CD4-positive, alpha-beta T cell treated with Interferon gamma for 1 hour (primary cell): ENCODE data around the gene LRCOL1.
A peak's percentile ranks its signal among the peaks of the same experiment; 100 is the strongest.

ENCODE experiments used
- DNase-seq: peaks from one replicate; pipeline ENCODE4 v3.0.0-alpha.2; 2020

Gene LRCOL1

DNA sequence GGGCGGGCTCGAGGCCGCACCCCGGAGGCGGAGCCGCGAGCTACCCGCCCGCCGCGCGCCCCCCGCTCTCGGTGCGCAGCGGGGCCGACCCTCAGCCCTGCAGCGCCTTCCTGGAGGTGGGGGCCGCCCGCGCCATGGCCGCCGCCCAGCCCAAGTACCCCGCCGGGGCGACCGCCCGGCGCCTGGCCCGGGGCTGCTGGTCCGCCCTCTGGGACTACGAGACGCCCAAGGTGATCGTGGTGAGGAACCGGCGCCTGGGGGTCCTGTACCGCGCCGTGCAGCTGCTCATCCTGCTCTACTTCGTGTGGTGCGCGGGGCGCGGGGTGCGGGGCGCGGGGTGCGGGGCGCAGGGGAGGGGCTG lies 8.3 kb upstream of the LRCOL1 start, which contains the start of gene P2RX2:
TSS of gene P2RX2 (plus strand) at position 94 of the 361 bp plus-strand sequence. CDS start at position 135, 41 bp downstream.
- DNase-seq: no peak

DNA sequence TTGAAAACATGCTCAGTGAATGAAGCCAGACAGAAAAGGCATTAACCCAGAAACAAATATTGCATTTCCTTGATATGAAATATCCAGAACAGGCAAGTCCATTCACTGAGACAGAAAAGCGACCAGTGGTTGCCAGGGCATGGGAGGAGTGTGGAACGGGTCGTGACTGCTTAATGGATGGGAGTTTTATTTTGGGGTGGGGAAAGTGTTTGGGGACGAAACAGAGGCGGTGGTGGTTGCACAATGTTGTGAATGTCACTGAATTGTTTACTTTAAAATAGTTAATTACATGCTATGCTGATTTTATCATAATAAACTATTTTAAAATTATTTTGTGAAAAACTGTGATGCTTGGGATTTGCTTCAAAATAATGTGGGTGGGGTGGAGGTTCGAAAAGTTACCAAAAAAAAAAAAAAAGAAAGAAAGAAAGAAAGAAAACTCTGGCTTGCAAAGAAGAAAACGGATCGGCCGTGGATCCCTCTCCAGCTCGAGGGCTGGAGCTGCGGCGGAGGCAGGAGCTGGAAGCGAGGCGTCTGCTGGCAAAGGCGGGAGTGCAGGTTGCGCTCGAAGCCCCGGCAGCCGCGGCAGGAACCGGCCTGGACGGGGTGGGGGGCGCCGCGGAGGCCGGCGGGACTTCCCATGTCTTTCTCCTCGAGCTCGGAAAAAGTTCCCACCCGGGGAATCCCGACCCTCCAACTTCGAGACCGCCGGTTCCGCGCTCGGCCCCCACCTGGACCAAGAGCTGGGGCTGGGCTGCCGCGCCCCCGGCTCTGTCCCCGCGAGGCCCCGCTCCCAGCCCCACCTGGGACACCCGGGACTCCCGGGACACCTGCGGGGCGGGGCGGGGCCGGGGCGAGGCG lies 7.7 kb upstream of the LRCOL1 start:
- DNase-seq: no peak

DNA sequence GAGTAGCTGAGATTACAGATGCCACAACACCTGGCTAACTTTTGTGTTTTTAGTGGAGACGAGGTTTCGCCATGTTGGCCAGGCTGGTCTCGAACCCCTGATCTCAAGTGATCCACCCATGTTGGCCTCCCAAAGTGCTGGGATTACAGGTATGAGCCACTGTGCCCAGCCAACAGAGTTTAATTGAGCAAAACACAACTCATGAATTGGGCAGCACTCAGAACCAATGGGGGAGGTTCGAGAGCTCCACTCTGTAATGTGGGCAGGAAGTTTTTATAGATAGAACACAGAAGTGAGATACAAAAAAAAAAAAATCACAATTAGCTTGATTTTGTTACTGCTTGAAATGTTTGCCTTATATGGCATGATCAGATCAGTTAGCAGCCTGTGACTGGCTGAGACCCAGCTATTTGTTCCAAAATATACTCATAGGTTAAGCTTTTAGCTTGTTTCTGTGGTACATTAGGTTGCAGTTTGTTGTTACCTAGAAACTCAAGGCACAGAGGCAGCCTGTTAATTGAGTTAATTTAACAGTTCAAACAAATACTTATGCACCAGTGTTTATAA lies 6.8 kb upstream of the LRCOL1 start:
- no peak for DNase-seq

DNA sequence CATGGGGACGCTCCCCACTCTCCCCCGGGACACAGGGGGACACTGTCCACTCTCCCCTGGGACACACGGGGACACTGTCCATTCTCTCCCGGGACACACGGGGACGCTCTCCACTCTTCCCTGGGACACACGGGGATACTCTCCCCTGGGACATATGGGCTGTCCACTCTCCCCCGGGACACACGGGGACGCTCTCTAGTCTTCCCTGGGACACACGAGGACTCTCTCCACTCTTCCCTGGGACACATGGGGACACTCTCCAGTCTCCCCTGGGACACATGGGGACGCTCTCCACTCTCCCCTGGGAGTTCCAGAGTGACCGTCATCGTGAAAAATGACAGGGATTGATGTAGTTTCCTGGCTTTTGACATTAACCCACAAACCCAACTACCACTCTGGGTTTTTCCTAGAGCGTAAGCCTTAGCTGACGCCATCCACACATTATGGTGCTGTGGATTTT lies 5.2 kb upstream of the LRCOL1 start:
- DNase-seq: no peak

DNA sequence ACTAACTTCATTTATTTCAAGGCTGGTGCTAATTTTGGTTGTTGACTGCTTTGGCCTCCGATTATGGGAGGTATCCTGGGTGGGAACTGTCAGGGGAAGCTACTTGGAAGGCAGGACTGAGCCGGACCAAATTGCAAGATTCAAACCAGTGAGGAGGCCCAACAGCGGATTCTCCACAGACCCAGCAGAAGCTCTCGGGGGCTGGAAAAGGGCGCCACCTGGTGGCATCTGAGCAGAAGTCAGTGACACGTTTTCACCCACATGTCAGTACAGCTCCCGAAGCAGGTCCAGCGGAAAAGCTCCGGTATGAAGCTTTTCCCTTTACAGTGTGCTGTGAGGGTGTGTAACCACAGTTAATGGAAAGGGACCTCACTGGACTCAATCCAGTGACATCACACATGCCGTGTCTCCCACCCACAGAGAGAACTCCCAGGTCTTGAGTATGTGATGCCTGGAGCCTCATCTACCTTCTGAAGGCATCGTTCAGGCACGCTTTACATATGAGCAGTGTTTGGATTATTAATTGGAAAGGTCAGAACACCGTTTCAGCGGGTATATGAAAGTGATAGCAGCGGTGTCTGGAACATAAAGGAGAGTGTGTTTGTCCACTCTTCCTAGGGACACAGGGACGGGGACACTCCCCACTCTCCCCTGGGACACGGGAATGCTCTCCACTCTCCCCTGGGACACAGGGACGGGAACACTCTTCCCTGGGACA lies 4.6 kb upstream of the LRCOL1 start:
- DNase-seq: peak; percentile 74

DNA sequence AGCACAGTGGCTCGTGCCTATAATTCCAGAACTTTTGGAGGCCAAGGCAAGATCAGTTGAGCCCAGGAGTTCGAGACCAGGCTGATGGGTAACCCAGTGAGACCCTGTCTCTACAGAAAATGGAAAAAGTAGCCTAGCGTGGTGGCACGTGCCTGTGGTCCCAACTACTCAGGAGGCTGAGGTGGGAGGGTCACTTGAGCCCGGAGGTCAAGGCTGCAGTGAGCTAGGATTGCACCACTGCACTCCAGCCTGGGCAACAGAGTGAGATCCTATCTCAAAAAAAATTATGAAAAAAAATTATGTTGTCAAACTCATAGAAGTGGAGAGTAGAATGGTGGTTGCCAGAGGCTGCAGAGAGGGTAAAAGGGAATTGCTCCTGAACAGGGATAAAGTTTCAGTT lies 3.6 kb upstream of the LRCOL1 start:
- DNase-seq: no peak

DNA sequence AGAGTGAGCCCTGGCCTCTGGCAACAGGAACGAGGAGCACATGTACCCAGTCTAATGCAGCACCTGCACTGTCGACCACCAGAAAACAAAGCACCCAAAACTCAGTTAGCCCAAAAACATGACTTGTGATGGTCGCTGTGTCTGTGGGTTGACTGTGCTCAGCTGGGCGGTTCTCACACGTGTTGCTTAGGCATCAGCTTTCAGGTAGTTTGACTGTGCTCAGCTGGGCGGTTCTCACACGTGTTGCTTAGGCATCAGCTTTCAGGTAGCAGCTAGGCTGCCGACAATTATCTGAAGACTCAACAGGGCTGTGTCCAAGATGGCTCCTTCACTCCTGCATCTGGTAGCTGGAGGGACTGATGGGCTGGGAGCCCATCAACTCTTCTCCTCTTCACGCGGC lies 1.2 kb upstream of the LRCOL1 start:
- DNase-seq: no peak

DNA sequence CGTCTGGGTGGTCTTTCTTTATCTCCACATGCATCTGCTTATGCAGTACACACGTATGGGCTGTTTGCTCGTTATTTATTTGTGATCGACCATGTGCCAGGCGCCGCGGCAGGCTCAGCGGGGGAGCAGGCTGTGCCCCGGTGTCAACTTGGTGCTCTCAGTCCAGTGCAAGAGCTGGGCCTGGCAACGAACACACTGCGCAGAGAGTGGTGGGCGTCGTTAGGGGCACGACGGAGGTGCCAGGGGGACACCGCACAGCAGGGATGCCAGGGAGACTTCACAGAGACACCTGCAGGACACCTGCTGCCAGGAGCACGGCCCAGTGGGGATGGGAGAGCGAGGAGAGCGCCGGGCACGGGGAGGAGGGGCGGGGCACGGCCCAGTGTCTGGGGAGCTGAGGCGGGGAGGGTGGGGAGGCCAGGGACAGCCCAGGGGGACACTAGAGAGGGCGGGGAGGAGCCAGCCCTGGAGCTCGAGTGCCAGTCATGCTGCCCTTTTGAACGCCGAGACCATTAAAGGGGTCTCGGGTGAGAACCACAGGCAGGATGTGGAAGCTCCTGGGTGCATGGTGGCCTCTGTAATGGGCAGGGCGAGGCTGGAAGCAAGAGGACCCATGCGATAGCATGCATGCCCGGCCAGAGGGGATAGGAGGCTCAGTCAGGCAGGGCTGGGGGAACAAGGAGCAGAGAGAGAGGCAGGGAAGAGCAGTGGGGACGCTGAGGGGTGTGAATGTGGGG lies 652 bp upstream of the LRCOL1 start:
- DNase-seq: no peak

DNA sequence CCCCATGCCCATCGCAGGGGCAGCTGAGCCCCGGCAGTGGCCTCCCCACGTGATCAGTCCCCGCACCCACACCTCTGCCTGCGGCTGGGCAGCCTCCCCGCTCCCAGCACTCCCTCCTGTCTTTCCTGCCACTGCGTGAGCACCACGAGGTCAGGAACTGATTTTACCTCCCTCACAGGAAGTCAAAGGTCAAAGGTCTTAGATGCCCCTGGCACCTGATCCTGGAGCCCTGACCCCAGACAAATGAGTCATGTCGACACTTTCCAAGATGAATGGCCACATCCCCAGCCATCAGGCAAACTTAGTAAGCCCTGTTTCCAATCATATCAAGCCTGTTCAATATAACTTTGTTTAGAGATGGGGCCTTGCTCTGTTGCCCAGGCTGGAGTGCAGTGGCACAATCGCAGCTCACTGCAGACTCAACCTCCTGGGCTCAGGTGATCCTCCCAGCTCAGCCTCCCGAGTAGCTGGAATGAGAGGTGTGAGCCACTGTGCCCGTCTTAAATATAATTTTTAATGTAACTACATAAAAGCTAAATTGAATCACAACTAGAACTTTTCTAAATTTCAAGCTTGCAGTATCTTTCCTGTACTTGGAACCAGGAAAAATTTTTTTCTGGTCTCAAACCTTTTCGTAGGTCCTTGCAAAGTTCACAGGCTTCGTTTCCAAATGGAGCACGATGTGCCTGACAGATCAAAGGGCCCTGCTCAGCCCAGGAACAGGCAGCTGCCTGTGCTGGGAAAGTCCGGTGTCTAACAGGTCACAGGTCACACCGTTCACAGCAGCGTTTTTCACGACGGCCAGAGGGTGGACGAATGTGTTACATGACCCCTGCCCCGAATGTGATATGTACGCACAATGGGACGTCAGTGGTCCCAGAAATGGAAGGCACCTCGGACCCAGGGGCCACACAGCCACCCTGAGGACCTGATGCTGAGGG lies 1.9 kb downstream of the LRCOL1 start:
- DNase-seq: no peak

DNA sequence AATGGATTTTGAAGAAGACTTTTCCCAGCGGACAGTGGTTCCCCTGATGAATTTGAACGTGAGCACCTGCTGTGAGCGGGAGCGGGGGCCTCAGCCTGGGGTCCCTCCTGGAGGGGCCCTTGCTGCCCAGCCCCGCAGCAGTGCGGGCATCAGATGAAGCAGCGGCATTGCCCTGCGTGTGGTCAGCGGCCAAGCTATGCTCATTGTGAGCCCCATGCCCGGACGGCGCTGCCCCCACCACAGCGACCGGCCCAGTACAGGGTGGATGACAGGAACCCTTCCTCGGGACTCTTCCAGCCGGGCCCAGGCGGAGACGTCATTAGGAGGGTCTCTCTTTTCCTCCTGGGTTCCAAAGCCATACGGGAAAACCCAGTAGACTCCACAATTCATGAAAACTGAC lies 3.5 kb downstream of the LRCOL1 start:
- no peak for DNase-seq

DNA sequence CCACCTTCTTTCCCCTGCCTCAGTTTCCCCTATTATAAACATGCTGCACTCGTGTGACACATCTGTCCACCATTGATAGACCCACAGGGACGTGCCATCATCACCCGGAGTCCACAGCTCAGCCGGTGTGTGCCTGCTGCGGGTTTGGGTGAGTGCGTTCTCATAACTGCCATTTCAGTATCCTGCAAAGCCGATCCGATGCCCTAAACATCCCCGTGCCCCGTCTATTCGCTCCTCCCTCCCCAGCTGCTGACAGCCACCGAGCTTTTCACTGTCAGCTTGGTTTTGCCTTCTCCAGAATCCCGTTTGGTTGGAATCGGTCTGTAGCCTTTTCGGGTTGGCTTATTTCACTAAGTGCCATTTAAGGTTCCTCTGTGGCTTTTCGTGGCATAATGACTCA lies 3.9 kb downstream of the LRCOL1 start:
- DNase-seq: no peak

DNA sequence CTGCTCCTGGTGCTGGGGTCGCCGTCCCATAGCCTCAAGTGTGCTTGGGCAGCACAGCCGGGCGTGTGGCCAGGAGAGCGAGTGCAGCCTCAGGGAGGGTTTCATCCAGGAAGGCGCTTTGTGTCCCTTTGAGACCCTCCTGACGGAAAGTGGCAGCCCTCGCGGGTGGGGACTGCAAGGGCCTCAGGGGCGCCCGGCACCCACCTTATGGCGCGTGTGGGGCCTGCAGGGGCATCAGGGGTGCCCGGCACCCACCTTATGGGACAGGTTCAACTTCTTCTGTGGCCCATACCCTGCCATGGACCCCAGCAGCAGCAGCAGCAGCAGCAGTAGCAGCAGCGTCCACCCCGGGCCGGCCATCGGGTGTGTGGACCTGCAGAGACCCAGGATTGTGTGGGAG lies 4.5 kb downstream of the LRCOL1 start:
- DNase-seq: no peak

DNA sequence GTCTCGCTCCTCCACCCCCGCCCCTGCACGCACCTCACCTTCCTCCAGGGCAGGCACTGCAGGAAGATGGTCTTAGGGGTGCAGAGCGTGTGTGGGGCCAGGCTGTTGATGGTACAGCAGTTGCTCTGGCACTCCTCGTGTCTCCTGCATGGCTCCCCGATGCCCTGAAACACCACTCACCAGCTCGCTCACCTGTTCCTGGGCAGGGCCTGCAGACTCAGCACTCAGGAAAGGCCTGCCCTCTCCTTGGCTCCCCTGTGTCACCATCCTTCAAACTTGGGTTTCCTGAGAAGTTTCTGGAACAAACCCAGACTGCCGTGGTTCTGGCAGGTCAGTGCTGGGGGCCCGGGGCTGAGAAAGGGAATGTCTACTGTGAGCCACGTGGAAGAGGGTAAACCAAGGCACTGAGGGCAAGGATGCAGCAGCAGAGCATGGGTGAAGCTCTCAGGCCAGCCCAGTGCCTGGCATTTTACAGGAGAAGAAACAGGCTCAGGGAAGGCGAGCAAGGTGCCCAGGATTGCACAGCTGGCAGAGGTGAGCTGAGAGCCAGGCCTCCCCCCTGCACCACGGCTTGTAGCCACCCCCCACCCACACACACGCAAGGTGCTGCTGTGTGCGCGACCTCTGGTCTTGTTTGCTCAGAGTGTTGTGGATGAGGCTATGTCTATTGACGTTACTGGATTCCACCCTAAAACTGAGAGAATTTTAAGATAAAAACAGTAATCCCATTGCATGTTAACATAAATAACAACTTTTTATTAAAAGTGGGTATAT lies 5.5 kb downstream of the LRCOL1 start:
- no peak for DNase-seq

DNA sequence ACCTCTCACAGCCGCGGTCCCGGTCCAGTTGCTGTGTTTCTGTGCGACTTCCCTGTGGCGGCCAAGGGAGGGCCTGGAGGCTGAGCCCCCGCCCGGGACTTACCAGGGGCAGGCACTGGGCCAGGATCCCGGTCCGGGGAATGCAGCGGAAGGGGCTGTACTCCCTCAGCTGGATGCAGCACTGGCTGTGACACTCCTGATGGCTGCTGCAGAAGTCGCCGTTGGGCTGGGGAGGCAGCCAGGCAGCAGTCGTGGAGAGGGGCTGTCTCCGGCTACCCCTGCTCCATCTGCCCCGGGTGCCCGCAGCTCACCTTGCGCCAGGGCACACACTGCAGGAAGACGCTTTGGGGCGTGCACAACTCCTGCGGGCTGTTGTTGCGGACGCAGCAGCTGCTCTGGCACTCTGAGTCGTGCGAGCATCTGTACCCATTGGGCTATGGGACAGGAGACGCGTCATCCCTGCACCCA lies 6.2 kb downstream of the LRCOL1 start:
- no peak for DNase-seq

DNA sequence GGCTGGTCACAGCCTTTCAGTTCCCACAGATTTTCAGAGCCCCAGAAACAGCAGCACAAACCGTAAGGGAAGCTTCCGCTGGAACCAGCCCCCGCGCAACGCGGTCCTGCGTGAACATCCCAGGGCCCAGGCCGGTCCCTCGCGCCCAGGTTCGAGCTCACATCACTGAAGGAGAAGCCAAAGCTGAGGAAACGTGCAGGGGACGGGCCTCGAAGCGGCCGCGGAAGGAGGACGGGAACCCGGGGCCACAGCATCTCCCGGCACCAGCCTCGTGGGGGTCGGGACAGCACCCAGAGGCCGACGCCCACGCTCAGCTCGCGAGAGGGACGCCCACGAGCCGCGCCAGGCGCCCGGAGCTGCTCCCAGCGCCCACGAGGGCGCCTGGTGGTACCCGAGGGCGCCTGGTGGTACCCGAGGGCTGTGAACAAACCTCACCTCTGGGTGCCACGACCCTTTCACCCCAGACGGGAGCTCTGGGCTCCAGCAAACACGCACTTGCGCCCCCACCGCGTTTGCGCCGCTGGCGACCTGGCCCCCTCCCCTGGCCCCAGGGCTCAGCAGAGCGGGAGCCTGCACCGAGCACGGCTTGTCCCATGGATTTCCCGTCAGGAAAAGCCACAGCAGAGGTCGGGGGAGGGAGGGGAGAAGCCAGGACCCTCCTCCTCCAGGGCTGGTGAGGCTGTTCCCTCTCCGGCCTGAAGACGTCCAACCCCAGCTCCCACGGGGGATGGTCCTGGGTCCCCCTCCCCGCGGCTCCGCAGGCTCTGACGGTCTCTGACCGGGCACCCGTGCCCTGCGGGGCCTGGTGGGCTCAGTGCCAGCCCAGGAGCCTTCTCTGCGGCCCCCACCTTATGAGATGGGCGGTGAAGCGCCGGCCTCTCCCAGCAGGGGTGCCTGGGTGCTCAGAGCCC lies 6.9 kb downstream of the LRCOL1 start:
- DNase-seq: no peak

DNA sequence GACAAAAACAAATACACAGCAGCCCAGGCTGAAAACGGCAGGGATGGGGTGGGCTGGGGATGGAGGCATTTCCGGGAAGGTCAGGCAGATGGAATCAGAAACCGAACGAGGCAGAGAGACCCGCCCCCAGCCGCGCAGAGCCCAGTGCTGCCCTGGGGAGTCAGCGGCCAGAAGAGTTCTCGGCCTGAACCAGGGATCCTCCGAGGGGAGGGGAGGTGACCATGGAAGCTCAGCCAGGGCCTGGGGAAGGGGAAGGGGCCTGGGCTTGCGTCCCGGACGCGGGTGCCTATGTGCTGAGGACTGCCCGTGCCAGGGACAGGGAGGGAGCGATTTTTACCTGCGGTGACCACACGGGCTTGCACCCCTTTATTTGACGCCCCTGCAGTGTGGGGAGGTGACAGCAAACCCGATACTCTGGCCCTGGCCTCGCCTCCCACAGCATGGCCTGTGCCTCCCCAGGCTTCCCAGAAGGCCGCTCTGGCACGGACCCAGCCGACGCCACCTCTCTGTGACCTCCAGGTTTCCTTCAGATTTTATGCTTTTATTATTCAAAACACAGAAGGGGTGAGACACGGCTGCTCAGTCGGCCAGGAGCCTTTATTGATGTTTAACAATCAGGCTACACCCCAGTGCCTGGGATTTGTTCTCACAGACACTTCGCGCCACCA lies 7.7 kb downstream of the LRCOL1 start:
- no peak for DNase-seq

DNA sequence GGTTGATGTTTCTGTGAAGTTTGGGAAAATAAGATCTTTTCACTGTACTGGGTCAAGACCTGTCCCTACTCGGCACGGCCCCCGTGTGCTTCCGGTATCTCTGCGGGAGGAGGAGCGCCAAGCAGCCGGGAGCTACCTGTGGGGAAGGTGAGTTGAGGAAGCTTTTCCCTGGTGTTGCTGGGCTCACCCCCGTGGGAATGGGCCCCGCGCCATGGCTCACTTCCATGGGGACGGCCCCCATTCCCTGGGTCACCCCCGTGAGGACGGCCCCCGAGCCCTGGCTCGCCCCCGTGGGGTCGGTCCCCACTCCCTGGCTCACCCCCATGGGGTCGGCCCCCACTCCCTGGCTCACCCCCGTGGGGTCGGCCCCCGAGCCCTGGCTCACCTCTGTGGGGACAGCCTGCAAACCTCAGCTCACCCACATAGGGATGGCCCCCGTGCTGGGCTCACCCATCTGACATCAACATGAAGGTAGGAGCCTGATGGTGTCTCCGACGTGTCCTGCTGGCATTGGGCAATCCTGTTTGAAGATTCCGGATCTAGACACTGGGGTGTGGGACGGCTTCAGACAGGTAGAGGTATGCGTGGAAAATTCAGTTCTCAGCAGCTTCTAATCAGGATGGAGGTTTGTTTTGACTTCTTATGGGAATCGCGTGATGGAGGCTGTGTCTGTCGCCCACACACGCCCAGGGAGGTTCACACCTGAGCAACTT lies 9.1 kb downstream of the LRCOL1 start:
- DNase-seq: no peak
